ENCODE measurements around the gene MRM2. TPM values are rescaled to one million over a fixed set of nuclear protein-coding genes. Genes with fewer than 3 reads are reported as not detected.

Gene MRM2
- total RNA-seq, 1 donor: 19.0 TPM

GRCh38 chr7:2222516-2222915, 19.5 kb downstream of the MRM2 start:
- H3K4me3 ChIP-seq (ENCODE audit: low read depth, low read length): no peak overlapping the region
- TF ChIP-seq, protein P1, sequence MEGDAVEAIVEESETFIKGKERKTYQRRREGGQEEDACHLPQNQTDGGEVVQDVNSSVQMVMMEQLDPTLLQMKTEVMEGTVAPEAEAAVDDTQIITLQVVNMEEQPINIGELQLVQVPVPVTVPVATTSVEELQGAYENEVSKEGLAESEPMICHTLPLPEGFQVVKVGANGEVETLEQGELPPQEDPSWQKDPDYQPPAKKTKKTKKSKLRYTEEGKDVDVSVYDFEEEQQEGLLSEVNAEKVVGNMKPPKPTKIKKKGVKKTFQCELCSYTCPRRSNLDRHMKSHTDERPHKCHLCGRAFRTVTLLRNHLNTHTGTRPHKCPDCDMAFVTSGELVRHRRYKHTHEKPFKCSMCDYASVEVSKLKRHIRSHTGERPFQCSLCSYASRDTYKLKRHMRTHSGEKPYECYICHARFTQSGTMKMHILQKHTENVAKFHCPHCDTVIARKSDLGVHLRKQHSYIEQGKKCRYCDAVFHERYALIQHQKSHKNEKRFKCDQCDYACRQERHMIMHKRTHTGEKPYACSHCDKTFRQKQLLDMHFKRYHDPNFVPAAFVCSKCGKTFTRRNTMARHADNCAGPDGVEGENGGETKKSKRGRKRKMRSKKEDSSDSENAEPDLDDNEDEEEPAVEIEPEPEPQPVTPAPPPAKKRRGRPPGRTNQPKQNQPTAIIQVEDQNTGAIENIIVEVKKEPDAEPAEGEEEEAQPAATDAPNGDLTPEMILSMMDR (IDR thresholded peaks at IDR 0.05; ENCODE audit: insufficient read depth, low read depth, low read length): no peak
- no peak for DNase-seq (ENCODE audit: low read depth)

- no peak for DNase-seq (ENCODE audit: low read depth)
- no peak overlapping the region for H3K4me3 ChIP-seq (ENCODE audit: low read depth, low read length)
- TF ChIP-seq, protein P1 (IDR thresholded peaks at IDR 0.05; ENCODE audit: insufficient read depth, low read depth, low read length): no peak
Measured at GRCh38 chr7:2220954-2221353, 21.1 kb downstream of the MRM2 start.

DNA sequence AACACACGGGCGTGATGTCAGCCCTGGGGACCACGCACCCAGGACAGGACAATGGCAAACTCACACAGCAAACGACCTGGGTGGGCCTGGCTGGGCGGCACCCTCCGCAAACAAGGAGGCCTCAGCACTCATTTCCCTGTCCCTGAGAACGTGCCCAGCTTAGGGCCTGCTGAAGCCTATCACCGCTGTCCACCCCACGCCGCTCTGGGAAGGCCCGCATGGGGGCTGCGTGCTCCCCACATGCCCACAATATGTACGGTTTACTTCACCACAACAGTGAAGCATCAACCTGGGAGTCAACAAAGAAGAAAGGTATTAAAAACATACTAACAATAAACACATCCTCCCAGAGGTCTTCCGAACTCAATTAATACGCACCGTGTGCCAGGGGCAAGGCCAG, 21.5 kb downstream of the MRM2 start:
- no peak overlapping the region for H3K4me3 ChIP-seq (ENCODE audit: low read depth, low read length)
- TF ChIP-seq, protein P1 (IDR thresholded peaks at IDR 0.05; ENCODE audit: insufficient read depth, low read depth, low read length): no peak
- DNase-seq (ENCODE audit: low read depth): no peak

DNA sequence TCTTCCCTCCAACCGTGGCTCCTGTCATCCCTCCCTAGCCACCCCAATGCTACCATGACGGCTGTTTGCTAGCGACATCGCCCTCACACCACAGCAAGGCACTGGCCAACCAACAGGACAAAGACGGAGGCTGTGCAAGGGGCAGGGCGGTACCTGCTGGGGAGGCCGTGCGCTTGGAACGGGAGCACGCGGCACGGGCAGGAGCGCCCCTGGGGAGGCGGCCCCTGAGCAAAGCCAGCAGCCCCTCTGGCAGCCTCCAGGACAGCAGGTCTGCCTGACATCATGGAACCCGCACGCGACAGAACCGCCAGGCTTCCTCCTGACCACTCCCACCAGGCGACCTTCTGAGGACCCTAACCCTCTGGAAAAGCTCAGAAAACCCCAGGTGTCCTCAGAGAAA, 22.0 kb downstream of the MRM2 start:
- TF ChIP-seq, protein P1 (IDR thresholded peaks at IDR 0.05; ENCODE audit: insufficient read depth, low read depth, low read length): no peak
- DNase-seq (ENCODE audit: low read depth): no peak
- no peak overlapping the region for H3K4me3 ChIP-seq (ENCODE audit: low read depth, low read length)

DNA sequence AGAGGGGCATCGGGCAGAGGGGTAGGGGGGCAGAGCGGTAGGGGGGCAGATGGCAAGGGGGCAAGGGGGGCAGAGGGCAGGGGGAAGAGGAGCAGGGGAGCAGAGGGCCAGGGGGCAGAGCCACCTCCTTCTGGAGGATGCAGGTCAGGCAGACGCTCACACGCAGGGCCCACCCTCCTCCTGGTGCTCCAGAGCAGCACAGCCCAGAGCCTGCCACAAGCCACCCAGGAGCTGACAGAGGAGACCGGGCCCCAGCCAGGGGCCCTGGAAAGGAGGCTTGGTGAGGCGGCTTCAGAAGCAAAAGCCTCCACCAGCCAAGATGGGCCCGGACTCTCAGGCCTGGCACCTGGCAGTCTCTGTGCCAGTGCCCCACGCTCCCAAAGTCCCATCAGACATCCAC, 22.4 kb downstream of the MRM2 start:
- DNase-seq (ENCODE audit: low read depth): no peak
- H3K4me3 ChIP-seq (ENCODE audit: low read depth, low read length): no peak overlapping the region
- TF ChIP-seq, protein P1 (IDR thresholded peaks at IDR 0.05; ENCODE audit: insufficient read depth, low read depth, low read length): no peak

DNA sequence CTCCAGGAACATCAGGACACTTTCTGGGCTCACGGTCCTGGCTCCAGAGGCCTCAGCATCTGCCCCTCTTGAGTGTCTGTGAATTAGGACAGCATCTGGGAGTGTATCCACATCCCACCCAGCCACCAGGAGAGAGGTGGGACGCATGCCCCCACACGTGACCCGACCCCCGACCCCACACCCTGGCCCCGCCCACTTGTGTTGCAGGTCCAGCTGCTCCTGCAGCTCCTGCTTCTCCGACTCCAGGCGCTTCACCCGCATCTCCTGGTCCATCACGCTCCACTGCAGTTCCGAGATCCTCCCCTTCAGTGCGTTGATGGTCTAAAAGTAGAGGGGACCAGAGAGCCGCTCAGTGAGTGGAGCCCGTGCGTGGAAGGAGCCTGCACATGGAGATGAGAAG, 22.9 kb downstream of the MRM2 start:
- no peak overlapping the region for H3K4me3 ChIP-seq (ENCODE audit: low read depth, low read length)
- TF ChIP-seq, protein P1 (IDR thresholded peaks at IDR 0.05; ENCODE audit: insufficient read depth, low read depth, low read length): no peak
- DNase-seq (ENCODE audit: low read depth): no peak

DNA sequence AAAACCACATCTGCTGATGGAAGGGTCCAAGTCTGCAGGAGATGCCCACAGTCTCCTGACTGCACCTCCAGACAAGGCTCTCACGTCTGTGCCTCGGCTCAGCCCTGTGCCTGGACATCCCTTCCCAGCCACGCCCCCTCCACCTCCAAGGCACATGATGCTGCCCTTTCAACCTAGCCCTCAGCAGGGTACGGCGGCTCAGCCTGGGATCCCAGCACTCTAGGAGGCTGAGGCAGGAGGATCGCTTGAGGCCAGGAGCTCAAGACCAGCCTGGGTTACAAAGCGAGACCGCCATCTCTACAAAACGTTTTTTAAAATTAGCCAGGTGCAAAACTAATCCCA, 23.6 kb downstream of the MRM2 start:
- H3K4me3 ChIP-seq (ENCODE audit: low read depth, low read length): no peak overlapping the region
- TF ChIP-seq, protein P1 (IDR thresholded peaks at IDR 0.05; ENCODE audit: insufficient read depth, low read depth, low read length): no peak
- no peak for DNase-seq (ENCODE audit: low read depth)
